K562 (cell line): ENCODE data around the gene CS. TPM values are rescaled to one million over a fixed set of nuclear protein-coding genes. Genes with fewer than 3 reads are reported as not detected.

Source experiments
- BDP1 ChIP-seq: IDR thresholded peaks from 3 replicates; pipeline ENCODE4 v1.6.1; 2011; ENCODE audit not compliant: insufficient read length, insufficient read depth
- CCAR2 ChIP-seq: fragments of 200-400 bp; formaldehyde crosslinking; IDR thresholded peaks from 2 replicates; pipeline ENCODE4 v1.6.1; 2017; ENCODE audit warnings: mild to moderate bottlenecking, low read depth, low read length
- MIER1 ChIP-seq: fragments of 450-650 bp; IDR thresholded peaks from 2 replicates; pipeline ENCODE4 v1.6.1; 2016; ENCODE audit warnings: antibody characterized with exemption, mild to moderate bottlenecking, low read depth
- NUFIP1 ChIP-seq: fragments of 450-650 bp; IDR thresholded peaks from 2 replicates; pipeline ENCODE4 v1.6.1; 2018; ENCODE audit not compliant: partially characterized antibody
- SNIP1 ChIP-seq: fragments of 450-650 bp; IDR thresholded peaks from 2 replicates; pipeline ENCODE4 v1.7.1; 2017; ENCODE audit warnings: low read depth, mild to moderate bottlenecking
- YY1 ChIP-seq, 3 experiments: IDR thresholded peaks; 2 replicates each; pipeline ENCODE4 v1.6.1; 2011; ENCODE audit warnings: low read length in 2 of 3, mild to moderate bottlenecking in 2 of 3, moderate library complexity in 2 of 3, borderline replicate concordance in 1 of 3, control low read depth in 1 of 3, low read depth in 1 of 3; ENCODE audit not compliant: insufficient read depth in 3 of 3, insufficient replicate concordance in 2 of 3, control insufficient read depth in 1 of 3, insufficient read length in 1 of 3; ENCODE audit errors: extremely low read depth in 1 of 3
- ZNF165 ChIP-seq: fragments of 250-450 bp; sonication (Bioruptor Pico); IDR thresholded peaks from 2 replicates; pipeline ENCODE4 v1.4.0; 2020; ENCODE audit warnings: borderline replicate concordance
- polyA plus RNA-seq, 8 experiments: library from polyadenylated mRNA; depleted of rRNA in 4 of 8; stranded (reverse) in 5 of 8; unstranded in 3 of 8; fragments of >200 nt; fragmentation: Nextera tagmentation in 2 of 8; fragmentation: Illumina TruSeq in 1 of 8; extraction: Ambion mirVana in 2 of 8; extraction: Trizol in 1 of 8; gene quantifications; 2 replicates each; pipeline versions ENCODE4 v1.2.1 to v1.2.3, GENCODE V29; 2011 to 2014; ENCODE audit warnings: inconsistent platforms in 1 of 8, missing spikeins in 1 of 8
- total RNA-seq, 7 experiments: library from RNA; depleted of rRNA in 6 of 7; stranded (reverse); fragments of >200 nt in 6 of 7; fragmentation: Illumina TruSeq in 2 of 7; extraction: Trizol in 2 of 7; gene quantifications; 2 replicates each; pipeline versions ENCODE4 v1.2.1 to v1.2.3, GENCODE V29; 2011 to 2021; ENCODE audit warnings: low replicate concordance in 1 of 7
- TF ChIP-seq, protein P1 (sequence below): fragments of 200-600 bp; sonication (generic); IDR thresholded peaks from one replicate; pipeline ENCODE4 v1.6.1; 2012; ENCODE audit warnings: mild to moderate bottlenecking, low read depth, low read length, inconsistent platforms
- TF ChIP-seq, protein P2 (sequence below): fragments of 150-350 bp; conservative IDR thresholded peaks from 2 replicates; pipeline ENCODE4 v1.6.1; 2014; ENCODE audit warnings: low read length
- TF ChIP-seq, protein P3 (sequence below): fragments of 450-650 bp; formaldehyde crosslinking; IDR thresholded peaks from 2 replicates; pipeline ENCODE4 v1.4.0; 2020; ENCODE audit warnings: mild to moderate bottlenecking, moderate library complexity

CS gene
- total and polyA plus RNA-seq, 9 of the 15 experiments (the other 6 are each of a cell fraction or from before 2014, with no cell fraction given), result 99.9 to 390 (median 149) TPM

DNA sequence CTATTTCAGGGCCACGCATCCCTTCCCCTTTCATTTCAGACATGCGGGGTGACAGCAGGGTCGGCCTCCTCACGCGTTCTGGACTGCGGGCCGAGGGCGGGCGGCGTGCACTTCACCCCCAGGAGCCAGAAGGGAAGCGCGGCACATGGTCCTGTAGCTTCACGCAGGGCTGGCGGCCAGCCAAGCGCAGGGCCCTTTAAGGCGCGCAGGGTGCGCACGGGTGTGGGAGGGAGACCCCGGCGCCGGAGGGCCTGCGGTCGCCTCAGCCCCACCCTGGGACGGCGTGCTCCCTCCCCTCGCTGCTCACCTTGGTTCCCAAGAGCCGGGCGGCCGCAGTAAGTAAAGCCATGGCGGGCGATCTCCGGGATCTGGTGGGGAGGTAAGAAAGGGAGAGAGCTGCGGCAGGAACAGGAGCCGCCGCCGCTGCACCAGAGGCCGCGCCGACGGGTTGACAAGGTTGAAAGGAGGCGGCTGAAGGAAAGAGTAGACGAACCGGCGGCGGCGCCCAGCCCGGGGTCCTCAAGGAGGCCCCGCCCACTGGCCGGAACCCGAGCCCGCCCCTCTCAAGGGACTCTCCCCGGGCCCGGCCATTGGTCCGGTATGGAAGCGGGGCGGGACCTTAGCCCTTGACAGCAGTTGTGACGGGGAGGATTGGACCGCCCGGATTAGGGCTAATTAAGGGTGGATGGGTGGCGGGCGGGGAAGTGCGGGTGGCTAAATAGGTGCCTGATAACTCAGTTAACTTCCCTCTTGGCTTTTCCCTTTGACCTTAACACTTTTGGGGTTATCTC lies at the start of gene CS (continued):
- TF ChIP-seq, protein P1, sequence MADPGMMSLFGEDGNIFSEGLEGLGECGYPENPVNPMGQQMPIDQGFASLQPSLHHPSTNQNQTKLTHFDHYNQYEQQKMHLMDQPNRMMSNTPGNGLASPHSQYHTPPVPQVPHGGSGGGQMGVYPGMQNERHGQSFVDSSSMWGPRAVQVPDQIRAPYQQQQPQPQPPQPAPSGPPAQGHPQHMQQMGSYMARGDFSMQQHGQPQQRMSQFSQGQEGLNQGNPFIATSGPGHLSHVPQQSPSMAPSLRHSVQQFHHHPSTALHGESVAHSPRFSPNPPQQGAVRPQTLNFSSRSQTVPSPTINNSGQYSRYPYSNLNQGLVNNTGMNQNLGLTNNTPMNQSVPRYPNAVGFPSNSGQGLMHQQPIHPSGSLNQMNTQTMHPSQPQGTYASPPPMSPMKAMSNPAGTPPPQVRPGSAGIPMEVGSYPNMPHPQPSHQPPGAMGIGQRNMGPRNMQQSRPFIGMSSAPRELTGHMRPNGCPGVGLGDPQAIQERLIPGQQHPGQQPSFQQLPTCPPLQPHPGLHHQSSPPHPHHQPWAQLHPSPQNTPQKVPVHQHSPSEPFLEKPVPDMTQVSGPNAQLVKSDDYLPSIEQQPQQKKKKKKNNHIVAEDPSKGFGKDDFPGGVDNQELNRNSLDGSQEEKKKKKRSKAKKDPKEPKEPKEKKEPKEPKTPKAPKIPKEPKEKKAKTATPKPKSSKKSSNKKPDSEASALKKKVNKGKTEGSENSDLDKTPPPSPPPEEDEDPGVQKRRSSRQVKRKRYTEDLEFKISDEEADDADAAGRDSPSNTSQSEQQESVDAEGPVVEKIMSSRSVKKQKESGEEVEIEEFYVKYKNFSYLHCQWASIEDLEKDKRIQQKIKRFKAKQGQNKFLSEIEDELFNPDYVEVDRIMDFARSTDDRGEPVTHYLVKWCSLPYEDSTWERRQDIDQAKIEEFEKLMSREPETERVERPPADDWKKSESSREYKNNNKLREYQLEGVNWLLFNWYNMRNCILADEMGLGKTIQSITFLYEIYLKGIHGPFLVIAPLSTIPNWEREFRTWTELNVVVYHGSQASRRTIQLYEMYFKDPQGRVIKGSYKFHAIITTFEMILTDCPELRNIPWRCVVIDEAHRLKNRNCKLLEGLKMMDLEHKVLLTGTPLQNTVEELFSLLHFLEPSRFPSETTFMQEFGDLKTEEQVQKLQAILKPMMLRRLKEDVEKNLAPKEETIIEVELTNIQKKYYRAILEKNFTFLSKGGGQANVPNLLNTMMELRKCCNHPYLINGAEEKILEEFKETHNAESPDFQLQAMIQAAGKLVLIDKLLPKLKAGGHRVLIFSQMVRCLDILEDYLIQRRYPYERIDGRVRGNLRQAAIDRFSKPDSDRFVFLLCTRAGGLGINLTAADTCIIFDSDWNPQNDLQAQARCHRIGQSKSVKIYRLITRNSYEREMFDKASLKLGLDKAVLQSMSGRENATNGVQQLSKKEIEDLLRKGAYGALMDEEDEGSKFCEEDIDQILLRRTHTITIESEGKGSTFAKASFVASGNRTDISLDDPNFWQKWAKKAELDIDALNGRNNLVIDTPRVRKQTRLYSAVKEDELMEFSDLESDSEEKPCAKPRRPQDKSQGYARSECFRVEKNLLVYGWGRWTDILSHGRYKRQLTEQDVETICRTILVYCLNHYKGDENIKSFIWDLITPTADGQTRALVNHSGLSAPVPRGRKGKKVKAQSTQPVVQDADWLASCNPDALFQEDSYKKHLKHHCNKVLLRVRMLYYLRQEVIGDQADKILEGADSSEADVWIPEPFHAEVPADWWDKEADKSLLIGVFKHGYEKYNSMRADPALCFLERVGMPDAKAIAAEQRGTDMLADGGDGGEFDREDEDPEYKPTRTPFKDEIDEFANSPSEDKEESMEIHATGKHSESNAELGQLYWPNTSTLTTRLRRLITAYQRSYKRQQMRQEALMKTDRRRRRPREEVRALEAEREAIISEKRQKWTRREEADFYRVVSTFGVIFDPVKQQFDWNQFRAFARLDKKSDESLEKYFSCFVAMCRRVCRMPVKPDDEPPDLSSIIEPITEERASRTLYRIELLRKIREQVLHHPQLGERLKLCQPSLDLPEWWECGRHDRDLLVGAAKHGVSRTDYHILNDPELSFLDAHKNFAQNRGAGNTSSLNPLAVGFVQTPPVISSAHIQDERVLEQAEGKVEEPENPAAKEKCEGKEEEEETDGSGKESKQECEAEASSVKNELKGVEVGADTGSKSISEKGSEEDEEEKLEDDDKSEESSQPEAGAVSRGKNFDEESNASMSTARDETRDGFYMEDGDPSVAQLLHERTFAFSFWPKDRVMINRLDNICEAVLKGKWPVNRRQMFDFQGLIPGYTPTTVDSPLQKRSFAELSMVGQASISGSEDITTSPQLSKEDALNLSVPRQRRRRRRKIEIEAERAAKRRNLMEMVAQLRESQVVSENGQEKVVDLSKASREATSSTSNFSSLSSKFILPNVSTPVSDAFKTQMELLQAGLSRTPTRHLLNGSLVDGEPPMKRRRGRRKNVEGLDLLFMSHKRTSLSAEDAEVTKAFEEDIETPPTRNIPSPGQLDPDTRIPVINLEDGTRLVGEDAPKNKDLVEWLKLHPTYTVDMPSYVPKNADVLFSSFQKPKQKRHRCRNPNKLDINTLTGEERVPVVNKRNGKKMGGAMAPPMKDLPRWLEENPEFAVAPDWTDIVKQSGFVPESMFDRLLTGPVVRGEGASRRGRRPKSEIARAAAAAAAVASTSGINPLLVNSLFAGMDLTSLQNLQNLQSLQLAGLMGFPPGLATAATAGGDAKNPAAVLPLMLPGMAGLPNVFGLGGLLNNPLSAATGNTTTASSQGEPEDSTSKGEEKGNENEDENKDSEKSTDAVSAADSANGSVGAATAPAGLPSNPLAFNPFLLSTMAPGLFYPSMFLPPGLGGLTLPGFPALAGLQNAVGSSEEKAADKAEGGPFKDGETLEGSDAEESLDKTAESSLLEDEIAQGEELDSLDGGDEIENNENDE, result no peak
- TF ChIP-seq, protein P2, sequence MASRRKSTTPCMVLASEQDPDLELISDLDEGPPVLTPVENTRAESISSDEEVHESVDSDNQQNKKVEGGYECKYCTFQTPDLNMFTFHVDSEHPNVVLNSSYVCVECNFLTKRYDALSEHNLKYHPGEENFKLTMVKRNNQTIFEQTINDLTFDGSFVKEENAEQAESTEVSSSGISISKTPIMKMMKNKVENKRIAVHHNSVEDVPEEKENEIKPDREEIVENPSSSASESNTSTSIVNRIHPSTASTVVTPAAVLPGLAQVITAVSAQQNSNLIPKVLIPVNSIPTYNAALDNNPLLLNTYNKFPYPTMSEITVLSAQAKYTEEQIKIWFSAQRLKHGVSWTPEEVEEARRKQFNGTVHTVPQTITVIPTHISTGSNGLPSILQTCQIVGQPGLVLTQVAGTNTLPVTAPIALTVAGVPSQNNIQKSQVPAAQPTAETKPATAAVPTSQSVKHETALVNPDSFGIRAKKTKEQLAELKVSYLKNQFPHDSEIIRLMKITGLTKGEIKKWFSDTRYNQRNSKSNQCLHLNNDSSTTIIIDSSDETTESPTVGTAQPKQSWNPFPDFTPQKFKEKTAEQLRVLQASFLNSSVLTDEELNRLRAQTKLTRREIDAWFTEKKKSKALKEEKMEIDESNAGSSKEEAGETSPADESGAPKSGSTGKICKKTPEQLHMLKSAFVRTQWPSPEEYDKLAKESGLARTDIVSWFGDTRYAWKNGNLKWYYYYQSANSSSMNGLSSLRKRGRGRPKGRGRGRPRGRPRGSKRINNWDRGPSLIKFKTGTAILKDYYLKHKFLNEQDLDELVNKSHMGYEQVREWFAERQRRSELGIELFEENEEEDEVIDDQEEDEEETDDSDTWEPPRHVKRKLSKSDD, result no peak
- TF ChIP-seq SNIP1 (no peak), MIER1 (no peak), YY1 (IDR thresholded peaks at IDR 0.05; ENCODE audit: borderline replicate concordance in 1 of 3, control insufficient read depth in 1 of 3, extremely low read depth in 1 of 3, insufficient read depth in 3 of 3, insufficient read length in 1 of 3, insufficient replicate concordance in 2 of 3, low read depth in 1 of 3, low read length in 2 of 3) (peak in 2 of 3 experiments; percentile 11 to 41), CCAR2 (no peak), ZNF165 (CRISPR knock-in tag) (no peak), BDP1 (no peak), NUFIP1 (no peak)
- TF ChIP-seq, protein P3, sequence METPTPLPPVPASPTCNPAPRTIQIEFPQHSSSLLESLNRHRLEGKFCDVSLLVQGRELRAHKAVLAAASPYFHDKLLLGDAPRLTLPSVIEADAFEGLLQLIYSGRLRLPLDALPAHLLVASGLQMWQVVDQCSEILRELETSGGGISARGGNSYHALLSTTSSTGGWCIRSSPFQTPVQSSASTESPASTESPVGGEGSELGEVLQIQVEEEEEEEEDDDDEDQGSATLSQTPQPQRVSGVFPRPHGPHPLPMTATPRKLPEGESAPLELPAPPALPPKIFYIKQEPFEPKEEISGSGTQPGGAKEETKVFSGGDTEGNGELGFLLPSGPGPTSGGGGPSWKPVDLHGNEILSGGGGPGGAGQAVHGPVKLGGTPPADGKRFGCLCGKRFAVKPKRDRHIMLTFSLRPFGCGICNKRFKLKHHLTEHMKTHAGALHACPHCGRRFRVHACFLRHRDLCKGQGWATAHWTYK (CRISPR knock-in tag), result no peak
